Ishikawa (cell line): Measurements from ENCODE around the gene OR2V1.
A peak's percentile ranks its signal among the peaks of the same experiment; 100 is the strongest.

Source experiments
- EGR1 ChIP-seq: IDR thresholded peaks from 2 replicates; pipeline ENCODE4 v1.6.1; 2012
- MAX ChIP-seq: IDR thresholded peaks from 2 replicates; pipeline ENCODE4 v1.6.1; 2012
- RAD21 ChIP-seq: IDR thresholded peaks from 2 replicates; pipeline ENCODE4 v1.6.1; 2012; ENCODE audit warnings: low read depth
- REST ChIP-seq: IDR thresholded peaks from 2 replicates; pipeline ENCODE4 v1.6.1; 2012; ENCODE audit warnings: low read depth, mild to moderate bottlenecking
- TAF1 ChIP-seq: IDR thresholded peaks from 2 replicates; pipeline ENCODE4 v1.6.1; 2012; ENCODE audit warnings: low read depth, mild to moderate bottlenecking

DNA sequence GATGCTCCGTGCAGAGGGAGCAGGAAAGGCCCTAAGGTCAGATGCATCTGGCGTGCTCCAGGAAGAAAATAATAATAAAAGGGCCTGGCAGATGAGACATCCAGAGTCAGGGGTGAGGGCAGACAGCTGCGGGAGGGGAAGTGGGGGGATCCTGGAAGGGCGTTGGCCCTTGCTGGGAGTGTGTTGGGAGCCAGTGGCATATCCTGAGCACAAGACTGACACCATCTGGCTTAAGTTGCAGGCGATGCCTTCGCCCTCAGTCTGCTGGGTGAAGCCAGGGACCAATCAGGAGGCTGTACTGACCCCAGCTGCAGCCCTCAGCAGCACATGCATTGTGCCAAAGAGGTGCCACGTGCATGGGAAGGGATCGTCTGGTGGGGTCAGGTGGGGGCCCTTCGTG, 20.2 kb upstream of the OR2V1 start:
- TF ChIP-seq REST, result no peak
- TF ChIP-seq RAD21, result peak; percentile 25; the same call in 1 of the 2 replicates
- TF ChIP-seq EGR1, result no peak
- TF ChIP-seq MAX, result no peak
- no peak for TF ChIP-seq TAF1
